Muscle of leg (tissue), 11 donors: ENCODE data around the gene SAP30. TPM values are rescaled to one million over a fixed set of nuclear protein-coding genes. Genes with fewer than 3 reads are reported as not detected.

ENCODE experiments used
- DNase-seq: peaks from one replicate; pipeline ENCODE4 v3.0.0; 2013
- H3K27ac ChIP-seq: one replicate; pipeline ENCODE4 v1.5.1; 2013; ENCODE audit warnings: mild to moderate bottlenecking, low read length, control low read depth
- H3K27me3 ChIP-seq: one replicate; pipeline ENCODE4 v1.6.1; 2013; ENCODE audit warnings: low read length; ENCODE audit not compliant: control insufficient read depth, insufficient read depth
- H3K36me3 ChIP-seq: one replicate; pipeline ENCODE4 v1.6.1; 2013; ENCODE audit warnings: low read length; ENCODE audit not compliant: control insufficient read depth, insufficient read depth
- H3K4me1 ChIP-seq: one replicate; pipeline ENCODE4 v1.6.1; 2013; ENCODE audit warnings: low read length; ENCODE audit not compliant: control insufficient read depth, insufficient read depth
- H3K4me3 ChIP-seq: one replicate; pipeline ENCODE4 v1.5.1; 2013; ENCODE audit warnings: low read length, control low read depth
- H3K9me3 ChIP-seq: replicated peaks from 2 replicates; pipeline ENCODE4 v1.6.1; 2013; ENCODE audit warnings: low read depth, low read length; ENCODE audit not compliant: control insufficient read depth
- WGBS: methylation state at CpG from one replicate; pipeline ENCODE4 v1.1.5; 2013; ENCODE audit warnings: missing lambda C conversion rate; ENCODE audit not compliant: insufficient coverage; 5-methylcytosine and 5-hydroxymethylcytosine counted together
- polyA plus RNA-seq, 8 donors: library from polyadenylated mRNA; unstranded; fragments of 120-200 nt; gene quantifications; one replicate each; pipeline versions ENCODE4 v1.2.1 to v1.2.3, GENCODE V29; 2013; ENCODE audit warnings: inconsistent platforms in 1 of 8, low replicate concordance in 1 of 8; ENCODE audit not compliant: insufficient read length in 8 of 8, insufficient read depth in 1 of 8
- total RNA-seq: library from RNA; stranded (reverse); fragments of 120-200 nt; gene quantifications from one replicate; pipeline ENCODE4 v1.2.4, GENCODE V29; 2013

SAP30 gene
- total and polyA plus RNA-seq, 9 donors = 8.7 to 13.0 (median 12.1) TPM

GRCh38 chr4:173382349-173382748 lies 11.6 kb downstream of the SAP30 start:
- no CpG with 5 or more reads among the region's 4 CpGs for WGBS
- Histone ChIP-seq H3K27me3 (no peaks in the 10 kb centered on the region), H3K27ac (no peak overlapping the region), H3K36me3 (no peaks in the 10 kb centered on the region), H3K4me1 (no peaks in the 10 kb centered on the region), H3K4me3 (no peak overlapping the region), H3K9me3 (no peaks in the 10 kb centered on the region)
- DNase-seq = no peak

DNA sequence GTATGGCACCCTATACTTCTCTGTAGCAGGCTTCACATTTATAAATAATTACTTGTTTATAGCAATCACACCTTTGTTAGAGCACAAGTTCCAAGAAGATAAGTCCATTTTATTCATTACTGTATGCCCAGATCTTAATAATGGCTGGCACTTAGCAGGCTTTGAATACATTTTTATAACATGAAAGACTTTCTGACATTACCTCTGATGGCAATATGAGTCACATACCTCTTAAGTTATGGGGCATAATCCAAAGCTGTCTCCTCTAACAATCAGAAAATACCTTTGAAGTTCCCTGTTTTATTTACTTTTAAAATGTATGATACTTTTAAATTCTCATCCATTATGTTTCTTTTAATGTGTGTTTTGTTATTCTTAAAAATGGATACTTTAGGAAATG lies 16.0 kb downstream of the SAP30 start:
- H3K4me1 ChIP-seq = no peaks in the 10 kb centered on the region
- H3K9me3 ChIP-seq = no peaks in the 10 kb centered on the region
- no peak overlapping the region for H3K4me3 ChIP-seq
- no peak overlapping the region for H3K27ac ChIP-seq
- no peaks in the 10 kb centered on the region for H3K36me3 ChIP-seq
- no peaks in the 10 kb centered on the region for H3K27me3 ChIP-seq
- DNase-seq = no peak

- Histone ChIP-seq H3K4me3 (no peak overlapping the region), H3K36me3 (no peaks in the 10 kb centered on the region), H3K27ac (no peak overlapping the region), H3K4me1 (no peaks in the 10 kb centered on the region), H3K9me3 (no peaks in the 10 kb centered on the region), H3K27me3 (no peaks in the 10 kb centered on the region)
- no CpG with 5 or more reads among the region's 1 CpG for WGBS
- DNase-seq = no peak
Observed at GRCh38 chr4:173391701-173392100, 20.9 kb downstream of the SAP30 start.

- no peak overlapping the region for H3K4me3 ChIP-seq
- H3K9me3 ChIP-seq = no peaks in the 10 kb centered on the region
- WGBS = 40% methylated on average over 1 of the region's 1 CpG
- H3K27ac ChIP-seq = no peak overlapping the region
- DNase-seq = peak; percentile 70
- H3K4me1 ChIP-seq = no peaks in the 10 kb centered on the region
- H3K27me3 ChIP-seq = no peaks in the 10 kb centered on the region
- H3K36me3 ChIP-seq = no peaks in the 10 kb centered on the region
Observed at GRCh38 chr4:173397604-173398003, 26.9 kb downstream of the SAP30 start.

- Histone ChIP-seq H3K36me3 (no peaks in the 10 kb centered on the region), H3K9me3 (no peaks in the 10 kb centered on the region), H3K27ac (peak overlapping the region; percentile 1), H3K4me1 (no peaks in the 10 kb centered on the region), H3K27me3 (no peaks in the 10 kb centered on the region), H3K4me3 (no peak overlapping the region)
- DNase-seq = peak; percentile 55
Observed at GRCh38 chr4:173398220-173398619, 27.5 kb downstream of the SAP30 start.

DNA sequence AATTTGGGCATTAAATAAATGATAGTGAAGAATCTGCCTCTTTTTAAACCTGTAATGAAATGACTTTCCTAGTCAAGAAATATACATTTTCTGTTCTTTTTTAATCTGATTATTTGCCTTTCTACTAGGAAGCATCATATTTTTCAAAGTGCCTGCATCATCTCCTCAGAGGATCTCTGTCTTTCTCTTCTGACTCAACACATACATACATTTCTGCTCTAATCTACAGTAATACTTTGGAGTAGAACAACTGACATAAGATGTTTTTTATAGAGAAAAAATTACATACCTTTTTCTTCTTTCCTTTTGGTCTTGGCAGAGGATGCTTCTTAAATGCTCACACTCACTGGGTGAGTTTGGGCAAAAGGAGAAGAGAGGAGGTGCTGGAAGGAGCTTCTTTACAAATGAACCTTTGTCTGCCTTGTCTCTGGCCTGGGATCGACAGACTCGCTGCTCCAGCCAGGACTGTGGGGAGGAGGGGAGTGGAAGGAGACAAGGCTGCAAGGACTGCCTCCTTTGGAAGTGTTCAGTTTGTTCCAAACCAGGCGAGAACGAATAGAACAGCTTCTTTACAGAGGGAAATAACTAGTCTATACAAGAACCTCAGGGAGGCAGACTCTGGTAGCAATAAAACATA lies 28.1 kb downstream of the SAP30 start, which contains the start of gene SCRG1:
SCRG1 (minus strand) TSS at position 338 of the 637 bp plus-strand sequence. CDS start 7,702 bp downstream, outside the sequence.
- Histone ChIP-seq H3K4me1 (no peaks in the 10 kb centered on the region), H3K4me3 (no peak within 1 kb of the TSS), H3K9me3 (no peaks in the 10 kb centered on the region), H3K27ac (peak within 1 kb of the TSS; percentile 7), H3K27me3 (no peaks in the 10 kb centered on the region), H3K36me3 (no peaks in the 10 kb centered on the region)
- DNase-seq = peak; percentile 95
- 21% methylated on average over 2 of the region's 4 CpGs for WGBS

GRCh38 chr4:173401063-173401462 lies 30.3 kb downstream of the SAP30 start:
- Histone ChIP-seq H3K36me3 (no peaks in the 10 kb centered on the region), H3K9me3 (no peaks in the 10 kb centered on the region), H3K27ac (no peak overlapping the region), H3K4me3 (no peak overlapping the region), H3K27me3 (no peaks in the 10 kb centered on the region), H3K4me1 (no peaks in the 10 kb centered on the region)
- WGBS = 89% methylated on average over 1 of the region's 4 CpGs
- DNase-seq = no peak

DNA sequence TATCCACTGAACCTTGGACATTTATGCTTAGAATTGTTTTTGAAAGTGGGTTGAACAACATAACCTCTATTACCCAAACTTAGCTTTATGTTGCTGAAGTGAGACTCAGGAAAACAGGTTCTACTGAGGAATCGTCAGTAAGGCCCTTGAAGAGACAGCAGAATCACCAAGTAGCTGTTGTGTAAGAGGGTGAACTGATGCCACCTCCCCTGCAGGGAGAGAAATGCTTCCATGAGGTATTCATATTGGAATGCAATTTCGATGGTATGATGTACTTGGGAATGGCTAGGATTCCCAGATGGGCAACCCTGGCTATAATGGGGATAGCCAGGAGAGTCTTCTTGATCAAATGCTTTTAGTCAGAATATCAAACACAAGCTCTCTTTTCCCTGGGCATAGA lies 32.3 kb downstream of the SAP30 start:
- no peaks in the 10 kb centered on the region for H3K27me3 ChIP-seq
- H3K4me3 ChIP-seq = no peak overlapping the region
- no peak overlapping the region for H3K27ac ChIP-seq
- H3K9me3 ChIP-seq = no peaks in the 10 kb centered on the region
- WGBS = 100% methylated on average over 1 of the region's 2 CpGs
- no peaks in the 10 kb centered on the region for H3K36me3 ChIP-seq
- DNase-seq = no peak
- H3K4me1 ChIP-seq = no peaks in the 10 kb centered on the region

- Histone ChIP-seq H3K27me3 (no peaks in the 10 kb centered on the region), H3K4me1 (no peaks in the 10 kb centered on the region), H3K27ac (no peak overlapping the region), H3K9me3 (no peaks in the 10 kb centered on the region), H3K4me3 (no peak overlapping the region), H3K36me3 (no peaks in the 10 kb centered on the region)
- WGBS = no CpG with 5 or more reads among the region's 3 CpGs
- DNase-seq = no peak
Observed at GRCh38 chr4:173404296-173404865, 33.6 kb downstream of the SAP30 start.

DNA sequence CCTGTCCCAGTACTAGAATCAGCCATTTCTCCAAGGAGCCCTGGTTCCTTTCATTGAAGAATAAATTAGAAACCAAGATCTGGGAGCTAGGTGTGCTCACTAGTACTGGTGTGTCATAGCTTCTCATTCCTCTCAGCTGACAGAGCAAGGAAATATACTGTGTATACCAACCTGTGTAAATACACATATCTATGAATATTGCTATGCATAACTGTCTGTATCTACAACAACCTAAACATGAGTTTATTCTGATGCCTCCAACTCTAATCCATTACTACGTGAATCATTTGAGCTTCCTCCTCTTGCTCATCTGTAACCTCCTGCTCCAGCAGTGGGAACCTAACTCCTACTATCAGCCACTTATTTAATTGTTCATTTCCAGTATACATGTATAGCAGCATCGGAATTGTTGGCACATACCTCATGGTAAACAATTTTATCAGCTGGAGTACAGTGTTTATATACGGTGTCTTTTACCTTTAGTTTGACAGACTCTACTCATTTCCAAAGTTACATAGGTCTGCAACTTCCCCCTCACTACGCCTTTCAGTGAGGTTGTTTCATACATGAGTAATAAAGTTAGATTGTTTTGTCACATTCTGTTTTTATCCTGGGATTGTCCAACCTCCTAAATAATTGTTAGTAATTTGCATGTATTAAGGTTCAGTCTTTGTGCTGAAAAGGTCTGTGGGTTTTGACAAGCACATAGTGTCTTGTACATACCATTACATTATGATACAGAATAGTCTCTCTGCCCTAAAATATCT lies 35.3 kb downstream of the SAP30 start:
- Histone ChIP-seq H3K36me3 (no peaks in the 10 kb centered on the region), H3K27me3 (no peaks in the 10 kb centered on the region), H3K4me3 (no peak overlapping the region), H3K9me3 (no peaks in the 10 kb centered on the region), H3K27ac (no peak overlapping the region), H3K4me1 (no peaks in the 10 kb centered on the region)
- WGBS = 100% methylated on average over 1 of the region's 4 CpGs
- DNase-seq = no peak
